ENCODE results near the gene STX17.

Gene STX17

DNA sequence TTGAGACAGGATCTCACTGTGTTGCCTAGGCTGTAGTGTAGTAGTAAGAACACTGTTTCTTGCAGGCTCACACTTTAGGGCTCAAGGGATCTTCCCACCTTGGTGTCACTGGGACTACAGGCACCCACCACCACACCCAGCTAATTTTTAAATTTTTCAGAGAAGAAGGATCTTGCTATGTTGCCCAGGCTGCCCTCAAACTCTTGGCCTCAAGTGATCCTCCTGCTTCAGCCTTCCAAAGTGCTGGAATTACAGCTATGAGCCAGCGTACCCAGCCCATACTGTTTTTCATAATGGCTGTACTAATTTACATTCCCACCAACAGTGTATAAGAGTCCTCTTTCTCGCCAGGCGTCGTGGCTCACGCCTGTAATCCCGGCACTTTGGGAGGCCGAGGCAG, 5.1 kb downstream of the STX17 start:
- DNase-seq, result no peak

DNA sequence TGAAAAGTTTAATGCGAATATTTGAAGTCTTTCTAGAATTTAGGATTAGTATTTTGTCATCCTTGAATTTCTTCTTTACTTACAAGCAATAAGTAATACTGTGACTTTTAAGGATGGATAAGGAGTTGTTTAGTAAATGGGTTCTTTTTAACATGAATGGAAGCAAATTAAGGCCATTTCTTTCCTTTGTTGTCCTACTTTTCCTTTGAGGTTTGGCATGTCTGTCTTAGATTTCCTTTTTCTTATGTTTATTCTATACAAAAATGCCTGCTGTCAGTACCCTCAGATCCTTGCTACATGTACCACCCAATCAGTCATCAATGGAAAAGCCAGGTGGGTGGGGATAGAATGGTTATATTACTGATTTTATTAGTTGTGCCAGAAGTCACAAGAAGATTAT, 10.2 kb downstream of the STX17 start:
- no peak for DNase-seq

DNA sequence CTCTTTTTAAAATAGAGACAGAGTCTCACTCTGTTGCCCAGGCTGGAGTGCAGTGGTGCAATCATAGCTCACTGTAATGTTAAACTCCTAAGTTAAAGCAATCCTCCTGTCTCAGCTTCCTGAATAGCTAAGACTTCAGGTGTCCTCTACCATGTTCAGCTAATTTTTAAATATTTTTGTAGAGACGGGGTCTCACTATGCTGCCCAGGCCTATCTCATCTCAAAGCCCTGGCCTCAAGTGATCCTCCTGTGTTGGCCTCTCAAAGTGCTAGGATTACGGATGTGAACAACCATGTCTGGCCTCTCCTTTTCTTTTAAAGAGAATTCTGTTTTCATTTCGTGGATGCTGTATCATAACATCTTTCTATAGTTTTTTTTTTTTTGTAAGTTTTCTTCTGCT, 11.7 kb downstream of the STX17 start:
- DNase-seq, result no peak

DNA sequence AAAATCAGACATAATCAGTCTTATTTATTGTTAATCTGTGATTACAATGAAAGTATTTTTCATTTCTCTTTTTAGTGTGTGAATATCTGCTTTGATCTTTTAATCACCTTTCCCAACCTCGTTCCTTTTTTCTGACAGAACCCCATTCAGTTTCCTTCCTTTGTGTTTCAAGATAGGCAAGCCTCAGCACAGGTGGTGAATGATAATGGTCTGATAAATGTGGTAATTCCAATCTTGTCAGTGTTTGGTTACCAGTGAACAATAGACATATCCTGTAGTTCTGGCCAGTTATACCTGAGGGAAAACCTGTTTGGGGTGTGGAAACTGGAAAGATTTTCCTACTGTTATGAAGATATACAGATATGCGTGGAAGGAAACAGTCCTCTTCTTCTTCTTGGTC, 13.5 kb downstream of the STX17 start:
- no peak for DNase-seq

DNA sequence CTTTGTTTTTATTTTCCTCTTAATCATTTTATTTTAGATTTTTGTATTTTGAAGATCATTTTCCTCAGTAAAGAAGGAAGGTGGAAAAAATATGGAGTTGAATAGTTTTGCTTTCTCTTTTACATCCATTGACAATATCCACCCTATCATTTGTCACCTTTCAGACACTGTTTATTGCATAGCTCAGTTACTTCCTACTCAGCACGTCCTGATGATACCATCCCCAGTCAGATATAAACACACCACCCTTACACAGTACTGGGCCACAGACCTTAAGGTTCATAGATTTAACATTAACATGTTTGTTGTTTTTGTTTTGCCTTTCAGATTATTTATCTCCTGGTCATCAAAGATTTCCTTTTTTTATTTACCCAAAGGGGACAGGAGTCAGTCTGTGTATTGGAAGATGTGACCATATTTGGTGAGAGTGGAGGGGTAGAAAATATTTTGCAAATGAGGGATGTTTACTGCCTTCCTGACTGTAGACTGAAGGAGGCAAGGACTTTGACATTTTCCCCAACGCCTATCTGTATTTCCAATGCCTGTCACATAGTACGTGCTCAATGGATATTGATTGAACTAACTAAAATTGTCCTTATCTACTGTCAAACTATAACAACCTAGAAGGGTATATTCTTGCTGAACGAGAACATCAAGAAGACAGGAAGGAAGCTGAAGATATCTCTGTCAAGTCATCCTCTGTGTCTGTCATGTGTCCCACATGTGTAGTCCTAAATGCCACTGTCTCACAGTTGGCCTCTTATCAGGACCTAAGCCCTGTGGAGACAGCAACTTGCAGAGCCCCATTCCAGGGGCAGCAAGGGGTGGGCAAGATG, 15.6 kb downstream of the STX17 start:
- no peak for DNase-seq

DNA sequence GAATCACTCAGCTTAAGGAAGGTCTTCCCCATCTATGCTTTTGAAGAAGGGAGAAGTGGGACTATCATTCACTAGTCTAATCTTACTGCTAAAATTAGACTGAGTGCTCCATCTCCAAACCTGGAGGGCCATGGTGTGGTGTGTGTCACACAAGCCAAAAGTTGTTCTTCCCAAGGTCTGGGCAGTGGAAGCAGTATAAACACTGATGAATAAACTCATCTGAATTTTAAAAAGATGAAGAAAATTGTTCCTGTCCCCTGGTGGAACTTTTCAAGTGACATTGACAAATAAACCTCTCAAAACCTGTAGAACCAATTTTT, 16.2 kb downstream of the STX17 start:
- DNase-seq, result no peak

DNA sequence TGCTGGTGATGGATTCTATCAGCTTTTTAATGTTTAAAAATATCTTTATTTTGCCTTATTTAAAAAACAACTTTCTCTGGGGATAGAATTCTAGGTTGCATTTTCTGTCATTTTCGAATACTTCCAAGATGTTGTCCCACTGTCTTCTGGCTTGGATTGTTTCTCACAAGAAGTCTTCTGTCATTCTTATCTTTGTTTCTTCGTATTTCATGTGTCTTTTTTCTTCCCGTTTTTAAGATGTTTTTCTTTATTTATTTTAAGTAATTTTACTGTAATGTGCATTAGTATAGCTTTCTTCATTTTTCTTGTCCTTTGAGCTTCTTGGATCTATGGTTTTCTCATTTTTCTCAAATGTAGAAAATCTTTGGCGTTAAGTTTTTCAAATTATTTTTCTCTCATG, 19.1 kb downstream of the STX17 start:
- no peak for DNase-seq

DNA sequence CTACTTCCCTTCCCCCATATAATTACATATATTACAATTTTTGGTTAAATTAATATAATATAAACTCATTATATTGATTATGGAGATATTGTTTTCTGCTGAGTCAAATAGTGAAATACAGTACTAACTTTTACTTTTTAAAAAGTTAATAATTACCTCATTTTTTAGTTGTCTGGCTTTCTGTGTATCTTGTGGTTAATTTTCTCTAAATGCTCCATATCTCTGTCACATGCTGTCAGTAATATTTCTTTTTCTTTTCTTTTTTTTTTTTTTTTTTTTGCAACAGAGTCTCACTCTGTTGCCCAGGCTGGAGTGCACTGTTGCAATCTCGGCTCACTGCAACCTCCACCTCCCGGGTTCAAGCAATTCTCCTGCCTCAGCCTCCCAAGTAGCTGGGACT, 23.2 kb downstream of the STX17 start:
- DNase-seq, result no peak

DNA sequence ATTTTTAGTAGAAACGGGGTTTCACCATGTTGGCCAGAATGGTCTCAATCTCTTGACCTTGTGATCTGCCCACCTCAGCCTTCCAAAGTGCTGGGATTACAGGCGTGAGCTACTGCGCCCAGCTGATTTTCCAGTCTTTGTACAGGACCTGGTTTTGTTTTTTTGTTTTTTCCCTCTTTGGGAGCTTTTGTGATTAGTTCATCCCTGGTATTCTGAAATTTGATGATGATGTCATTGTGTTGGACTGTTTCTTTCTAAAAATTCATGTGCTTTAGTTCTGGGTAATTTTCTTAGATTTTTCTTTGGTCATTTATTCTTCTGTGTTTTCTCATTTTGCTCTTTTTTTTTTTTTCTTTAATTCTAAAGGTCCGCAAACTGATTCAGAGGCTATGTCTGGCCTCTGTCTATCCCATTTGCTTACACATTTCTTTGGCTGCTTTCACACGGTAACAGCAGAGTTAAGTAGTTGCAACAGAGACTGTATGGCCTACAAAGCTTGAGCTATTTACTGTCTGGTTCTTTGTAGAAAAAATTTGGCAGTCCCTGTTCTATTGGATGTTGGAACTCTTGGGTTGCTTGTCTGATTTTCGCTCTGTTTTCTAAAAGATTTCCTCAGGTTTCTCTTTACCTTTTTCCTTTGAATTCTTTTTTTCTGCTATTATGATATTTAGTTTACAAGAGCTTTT, 24.8 kb downstream of the STX17 start:
- DNase-seq, result no peak

DNA sequence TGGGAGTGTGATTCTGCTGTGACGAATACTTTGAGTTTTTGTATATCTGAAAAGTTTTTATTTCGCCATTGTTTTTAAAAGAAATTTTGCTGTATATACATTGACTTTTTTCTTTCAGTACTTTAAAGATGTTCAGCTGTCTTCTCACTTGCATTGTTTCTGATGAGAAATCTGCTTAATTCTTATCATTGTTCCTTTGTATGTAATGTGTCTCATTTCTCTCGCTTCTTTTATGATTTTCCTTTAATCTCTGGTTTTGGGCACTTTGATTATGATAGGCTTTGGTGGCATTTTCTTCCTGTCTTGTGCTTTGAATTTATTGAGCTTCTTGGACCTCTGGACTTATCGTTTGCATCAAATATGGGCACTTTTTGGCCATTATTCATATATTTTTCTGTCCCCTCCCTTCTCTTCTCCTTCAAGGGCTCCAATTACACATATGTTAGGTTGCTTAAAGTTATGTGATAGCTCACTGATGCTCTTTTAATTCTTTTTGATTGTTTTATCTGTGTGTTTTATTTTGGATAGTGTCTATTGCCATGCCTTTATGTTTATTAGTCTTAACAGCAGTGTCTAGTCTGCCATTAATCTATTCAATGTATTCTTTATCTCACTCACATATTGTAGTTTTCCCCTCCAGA, 30.6 kb downstream of the STX17 start:
- no peak for DNase-seq

DNA sequence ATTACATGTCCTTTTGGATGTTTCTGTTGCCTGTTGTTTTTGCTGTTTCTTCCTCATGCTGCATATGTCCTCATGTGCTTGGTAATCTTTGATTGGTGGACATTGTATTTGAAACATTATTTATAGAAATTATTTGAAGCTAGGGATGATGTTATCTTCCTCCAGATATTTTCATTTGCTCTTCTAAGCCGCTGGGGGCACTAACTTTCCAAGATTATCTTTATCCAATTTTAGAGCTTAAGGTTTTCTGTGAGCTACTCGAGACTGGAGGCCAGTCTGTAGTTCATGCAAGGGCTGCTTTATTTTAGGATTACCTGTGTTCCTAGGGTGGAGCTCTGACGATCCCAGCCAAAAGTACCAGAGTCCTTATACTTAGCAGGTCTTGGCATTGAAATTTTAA, 40.9 kb downstream of the STX17 start:
- no peak for DNase-seq

DNA sequence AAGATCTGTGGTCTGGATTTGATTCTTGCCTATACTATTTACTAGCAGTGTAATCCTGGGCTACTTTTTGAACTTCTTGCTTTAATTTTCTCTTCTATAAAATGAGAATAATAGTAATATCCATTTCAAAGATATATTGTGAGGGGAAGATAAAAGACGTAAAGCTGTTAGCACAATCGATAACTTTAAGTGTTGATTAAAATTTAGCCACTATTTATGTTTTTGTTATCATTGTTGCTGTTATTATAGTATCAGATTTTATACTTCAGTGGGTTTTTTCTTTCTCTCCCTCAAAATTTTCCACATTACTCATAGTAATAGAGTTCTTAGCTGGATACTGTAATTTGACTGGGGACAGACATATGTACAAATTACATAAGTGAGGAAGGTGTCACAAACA, 42.0 kb downstream of the STX17 start:
- DNase-seq, result no peak

DNA sequence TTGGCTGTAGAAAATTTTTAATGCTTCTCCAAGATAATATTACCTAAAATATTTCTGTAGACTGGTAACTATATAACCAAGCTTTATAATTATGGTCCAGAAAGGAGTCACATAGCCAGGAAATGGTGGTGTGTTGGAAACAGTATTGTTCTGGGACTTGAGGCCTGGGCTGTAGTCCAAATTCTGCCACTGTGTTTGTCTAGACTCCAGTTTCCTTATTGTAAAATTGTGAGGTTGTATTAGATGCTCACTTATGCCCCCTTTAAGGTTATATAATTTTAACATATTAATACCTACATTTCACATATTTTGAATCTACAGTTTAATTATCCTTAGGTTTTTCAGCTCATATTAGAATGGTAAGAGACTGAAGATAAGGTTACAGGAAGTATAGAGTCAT, 42.4 kb downstream of the STX17 start:
- DNase-seq, result peak in 1 of 2 experiments; percentile 0

DNA sequence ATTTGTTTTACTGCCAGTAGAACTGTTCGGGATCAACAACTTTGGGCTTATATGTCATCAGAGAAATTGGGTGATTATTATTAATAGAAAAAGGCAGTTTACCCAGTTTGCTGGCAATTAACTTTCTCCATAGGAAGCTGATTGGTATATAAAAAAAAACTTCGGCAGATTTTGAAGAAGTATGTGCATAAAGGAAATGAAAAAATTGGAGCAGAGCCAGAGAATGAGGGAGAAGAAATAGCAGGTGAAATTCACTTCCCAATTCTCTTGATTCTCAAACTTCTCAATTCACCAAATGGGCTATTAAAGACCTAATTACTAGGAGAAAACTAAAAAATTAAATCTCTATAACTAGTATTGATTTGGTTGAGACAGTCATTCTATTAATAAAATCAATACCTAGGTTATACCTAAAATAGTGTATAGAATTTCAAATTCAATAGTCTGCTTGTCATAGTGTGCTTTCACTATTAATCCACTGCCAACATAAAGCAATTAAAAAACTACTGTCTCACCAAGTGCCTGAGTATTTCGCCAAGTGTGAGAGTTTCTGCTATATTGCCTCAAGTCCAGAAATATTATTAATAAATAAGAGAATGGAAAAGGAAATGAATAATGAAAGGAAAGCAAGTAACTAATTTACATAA, 47.5 kb downstream of the STX17 start:
- DNase-seq, result no peak

DNA sequence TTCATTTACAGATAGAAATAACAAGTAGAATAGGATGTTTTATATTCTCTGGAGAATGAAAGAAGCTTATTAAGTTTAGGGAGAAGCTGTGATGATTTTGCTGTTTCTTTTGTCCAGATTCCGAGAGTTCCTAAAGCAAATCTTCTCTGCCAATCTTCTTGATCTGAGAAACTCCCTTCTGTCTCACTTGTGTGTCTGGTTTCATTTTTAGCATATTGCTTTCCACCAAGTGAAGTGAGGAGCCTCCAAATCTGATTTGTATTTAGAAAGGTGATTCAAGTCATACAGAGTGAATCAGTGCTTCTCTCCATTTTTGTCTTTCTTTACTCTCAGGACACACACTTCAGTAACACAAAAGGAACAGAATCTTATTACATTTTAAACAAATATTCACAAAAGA, 48.4 kb downstream of the STX17 start:
- DNase-seq, result no peak

DNA sequence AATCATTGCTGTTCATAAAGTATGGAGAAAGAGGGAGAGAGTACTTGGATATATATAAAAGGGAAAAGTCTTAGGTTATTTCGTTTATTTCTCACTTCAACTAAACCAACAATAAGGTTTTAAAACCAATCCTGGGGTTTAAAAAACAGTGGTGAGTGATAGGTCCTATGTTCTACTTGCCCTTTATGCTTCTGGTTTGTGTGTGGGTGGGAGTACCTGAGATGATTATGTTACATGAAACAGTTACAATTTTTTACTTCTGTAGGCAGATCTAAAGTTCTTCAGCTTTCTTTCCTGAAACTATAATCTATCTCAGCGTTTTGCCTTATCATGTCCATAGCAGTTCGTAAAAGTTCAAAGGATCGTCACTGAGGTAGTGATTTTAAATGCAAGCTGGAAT, 49.2 kb downstream of the STX17 start:
- no peak for DNase-seq

DNA sequence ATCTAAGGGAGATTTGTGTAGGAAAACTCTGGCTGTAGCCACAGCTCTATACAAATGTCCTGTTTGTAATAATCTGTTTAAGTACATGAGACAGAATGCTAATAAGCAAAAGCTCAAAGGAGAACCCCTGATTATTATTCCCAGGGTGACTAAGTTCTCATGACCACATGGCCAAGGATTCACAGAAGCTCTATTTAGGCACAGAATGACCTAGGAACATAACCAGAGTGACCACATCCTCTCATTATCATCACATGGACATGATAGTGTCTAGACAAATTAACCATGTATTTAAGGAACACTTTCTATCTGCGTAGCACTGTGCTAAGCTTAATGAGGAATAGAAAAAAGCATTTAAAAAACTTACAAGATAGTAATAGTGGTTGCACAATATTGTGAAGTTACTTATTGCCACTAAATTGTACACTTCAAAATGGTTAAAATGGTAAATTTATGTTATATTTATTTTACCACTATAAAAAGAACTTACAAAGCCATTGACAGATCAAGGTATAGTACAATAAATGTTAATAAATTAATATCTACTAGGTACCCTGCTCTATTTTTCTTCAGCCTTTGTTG, 56.3 kb downstream of the STX17 start:
- DNase-seq, result no peak

DNA sequence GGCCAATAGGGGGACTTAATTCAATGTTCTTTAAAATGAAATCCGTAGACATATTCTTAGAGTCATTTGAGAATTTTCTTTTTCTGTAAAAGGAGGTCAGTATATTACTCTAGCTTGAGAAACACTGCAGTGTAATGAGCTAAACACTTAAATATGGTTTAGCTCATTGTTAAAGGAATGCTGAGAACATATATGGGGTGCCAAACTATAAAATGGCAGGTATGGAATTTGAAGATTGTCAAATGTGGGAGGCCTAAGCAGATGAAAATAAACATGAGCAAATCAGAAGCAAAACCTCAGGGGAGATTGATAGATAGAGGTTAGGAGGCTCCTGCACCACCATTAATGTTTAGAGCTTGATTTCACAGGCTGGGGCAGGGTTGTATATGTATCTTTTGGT, 57.9 kb downstream of the STX17 start:
- DNase-seq, result no peak

DNA sequence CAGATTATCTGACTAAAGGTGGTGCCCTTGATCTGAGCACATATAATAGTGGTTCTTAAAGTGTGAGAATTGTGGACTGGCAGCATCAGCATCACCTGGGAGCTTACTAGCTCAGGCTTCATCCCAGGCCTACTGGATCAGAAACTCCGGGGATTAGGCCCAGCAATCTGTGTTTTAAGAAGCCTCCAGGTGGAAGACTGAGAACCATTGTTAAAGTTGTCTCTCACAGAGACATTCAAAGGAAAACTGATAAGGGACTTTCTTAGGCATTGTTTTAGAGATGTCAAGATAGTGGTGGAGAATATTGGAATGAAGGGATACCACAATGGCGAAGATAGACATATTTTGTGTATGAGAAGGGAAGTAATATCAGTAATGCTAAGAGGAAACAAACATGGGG, 59.5 kb downstream of the STX17 start:
- DNase-seq, result no peak

DNA sequence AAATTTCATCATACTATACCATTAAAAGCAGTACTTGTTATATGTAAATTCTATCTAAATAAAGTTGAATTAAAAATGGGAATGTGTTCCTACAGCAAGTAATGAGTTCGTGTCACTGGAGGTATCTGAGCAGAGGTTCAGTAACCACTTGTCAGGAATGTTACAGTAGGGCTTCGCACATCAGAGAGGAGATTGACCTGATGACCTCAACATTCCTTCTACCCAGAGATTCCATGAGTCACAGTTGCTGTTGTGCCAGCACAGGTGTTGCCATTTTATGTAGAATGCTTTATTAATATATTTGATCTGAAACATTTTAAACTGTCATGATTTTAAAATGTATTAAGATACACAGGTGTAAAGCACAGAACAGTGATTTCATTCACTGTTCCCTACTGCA, 60.3 kb downstream of the STX17 start:
- DNase-seq, result no peak

DNA sequence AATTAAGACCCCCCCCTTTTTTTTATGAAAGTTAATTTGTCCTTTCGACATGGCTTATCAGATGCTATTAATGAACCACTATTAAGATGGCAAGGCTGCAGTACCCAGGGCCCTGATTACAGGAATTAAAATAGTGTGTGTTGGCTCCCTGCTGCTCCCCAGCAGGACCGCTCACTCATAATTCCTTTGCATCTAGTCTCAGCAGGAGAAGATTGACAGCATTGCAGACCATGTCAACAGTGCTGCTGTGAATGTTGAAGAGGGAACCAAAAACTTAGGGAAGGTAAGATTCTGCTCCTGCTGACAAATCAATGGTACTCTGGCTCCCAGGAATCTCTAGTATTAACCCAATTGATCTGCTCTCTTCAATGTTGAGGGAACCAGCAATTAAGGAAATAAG, 61.0 kb downstream of the STX17 start:
- no peak for DNase-seq

DNA sequence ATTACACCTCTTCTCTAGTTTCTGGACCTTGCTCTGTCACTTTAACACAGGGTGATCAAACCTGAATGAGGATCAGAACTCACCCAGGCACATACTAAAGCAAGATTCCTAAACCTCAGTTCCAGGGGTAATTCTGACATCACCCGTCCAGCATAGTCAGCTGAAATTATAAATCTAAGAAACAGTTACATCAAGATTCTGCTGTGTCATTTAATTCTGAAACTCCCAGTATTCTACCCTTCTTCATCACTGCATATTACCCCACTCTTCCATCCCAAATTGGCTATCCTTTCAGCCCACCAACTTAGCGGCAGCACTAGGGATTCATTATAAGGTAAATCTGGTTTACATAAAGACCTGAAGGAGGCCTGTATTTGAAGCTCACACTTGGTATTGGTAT, 64.0 kb downstream of the STX17 start:
- DNase-seq, result no peak

DNA sequence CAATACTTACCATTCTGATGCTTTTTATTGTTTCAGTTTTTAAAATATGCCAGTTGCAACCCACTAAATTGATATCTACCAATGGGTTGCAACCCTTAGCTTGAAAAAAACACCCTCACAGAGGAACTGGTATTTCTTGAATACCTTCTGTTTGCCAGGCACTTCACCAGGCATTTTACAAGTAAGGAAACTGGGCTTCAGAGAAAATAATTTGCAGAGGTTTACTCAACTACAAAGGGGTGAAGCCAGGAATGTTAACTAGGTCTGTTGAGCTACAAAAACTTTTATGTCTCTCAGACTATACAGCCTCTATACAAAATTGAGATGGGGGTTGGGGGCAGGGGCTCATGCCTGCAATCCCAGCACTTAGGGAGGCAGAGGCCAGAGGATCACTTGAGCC, 65.0 kb downstream of the STX17 start:
- DNase-seq, result no peak

DNA sequence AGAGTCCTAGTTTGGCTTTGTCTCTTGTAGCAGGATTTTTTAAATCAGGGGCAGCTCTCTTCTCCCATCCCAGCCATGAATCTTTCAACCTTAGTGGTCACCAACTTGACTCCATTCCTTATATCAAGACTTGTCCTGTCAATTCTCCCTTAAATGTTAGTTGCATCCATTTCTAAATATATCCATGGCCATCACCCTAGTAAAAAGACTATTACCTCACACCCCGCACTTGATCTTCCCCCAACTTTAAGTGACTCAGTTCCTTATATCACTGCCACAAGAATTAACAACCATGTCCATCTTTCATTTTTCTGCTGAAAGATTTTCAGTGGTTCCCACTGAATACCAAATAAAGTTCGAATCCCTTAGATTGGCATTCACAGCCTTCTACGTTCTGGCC, 67.0 kb downstream of the STX17 start:
- DNase-seq, result no peak
